HG03108 (cell line): ENCODE data around the gene PBXIP1.
"Not testable (repeated sequence)": the region's sequence is repeated elsewhere in the genome, so short reads cannot be mapped to it uniquely, and the experiment has no call there.

Experiments used
- ATAC-seq: cut with Tn5 transposase; IDR thresholded peaks from one replicate; pipeline ENCODE4 v1.9.1; 2021; ENCODE audit warnings: moderate library complexity; ENCODE audit not compliant: unreplicated experiment

PBXIP1 gene

DNA sequence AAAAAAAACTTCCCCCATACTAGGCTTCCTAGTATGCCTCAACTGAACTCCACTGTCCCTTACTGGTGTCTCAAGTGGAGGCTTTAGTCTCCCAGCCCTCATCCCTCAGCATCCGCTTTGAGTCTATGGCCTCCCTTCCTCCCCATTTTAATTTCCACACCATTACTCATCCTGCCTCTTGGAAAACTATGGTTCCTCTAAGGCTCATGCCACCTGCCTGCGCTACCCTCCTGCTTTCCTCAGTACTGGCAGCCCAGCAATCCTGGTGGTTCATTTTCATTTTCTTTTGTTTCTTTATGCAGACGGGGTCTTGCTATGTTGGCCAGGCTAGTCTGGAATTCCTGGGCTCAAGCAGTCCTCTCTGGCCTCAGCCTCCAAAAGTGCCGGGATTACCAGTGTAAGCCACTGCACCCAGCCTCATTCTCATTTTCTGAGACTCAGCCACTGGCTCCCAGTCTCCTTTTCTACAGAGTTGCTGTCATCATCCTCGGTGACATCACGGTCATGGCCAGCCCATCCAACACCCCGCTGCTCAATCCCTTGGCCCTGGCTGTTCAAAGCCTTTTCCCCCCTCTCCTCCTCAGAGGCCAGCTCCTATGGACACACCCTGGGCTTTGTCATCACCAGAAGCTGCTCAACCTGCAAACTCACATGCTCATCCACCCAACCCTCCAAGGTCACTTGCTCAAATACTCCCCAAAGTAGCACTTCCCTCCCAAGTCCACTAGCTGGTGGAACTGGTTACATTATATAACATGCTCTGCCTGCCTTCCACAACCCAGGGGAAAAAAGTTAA lies 17.1 kb downstream of the PBXIP1 start:
- ATAC-seq = no peak

DNA sequence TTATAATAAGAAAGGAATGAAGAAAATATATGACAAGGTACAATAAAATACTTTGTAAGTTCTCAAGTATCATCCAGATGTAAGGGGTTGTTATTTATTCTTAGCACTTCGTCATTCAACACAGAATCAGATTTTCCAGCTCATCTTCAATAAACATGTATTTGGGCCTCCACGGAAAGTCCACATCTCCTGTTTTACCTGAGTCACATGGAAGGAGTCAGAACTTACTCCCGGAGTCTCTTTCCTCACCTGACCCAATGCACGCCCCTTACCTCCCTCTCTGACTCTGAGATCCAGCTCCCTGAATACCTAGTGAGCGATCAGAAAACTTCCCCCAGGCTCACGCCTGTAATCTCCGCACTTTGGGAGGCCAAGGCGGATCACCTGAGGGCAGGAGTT lies 17.9 kb downstream of the PBXIP1 start:
- no peak for ATAC-seq

DNA sequence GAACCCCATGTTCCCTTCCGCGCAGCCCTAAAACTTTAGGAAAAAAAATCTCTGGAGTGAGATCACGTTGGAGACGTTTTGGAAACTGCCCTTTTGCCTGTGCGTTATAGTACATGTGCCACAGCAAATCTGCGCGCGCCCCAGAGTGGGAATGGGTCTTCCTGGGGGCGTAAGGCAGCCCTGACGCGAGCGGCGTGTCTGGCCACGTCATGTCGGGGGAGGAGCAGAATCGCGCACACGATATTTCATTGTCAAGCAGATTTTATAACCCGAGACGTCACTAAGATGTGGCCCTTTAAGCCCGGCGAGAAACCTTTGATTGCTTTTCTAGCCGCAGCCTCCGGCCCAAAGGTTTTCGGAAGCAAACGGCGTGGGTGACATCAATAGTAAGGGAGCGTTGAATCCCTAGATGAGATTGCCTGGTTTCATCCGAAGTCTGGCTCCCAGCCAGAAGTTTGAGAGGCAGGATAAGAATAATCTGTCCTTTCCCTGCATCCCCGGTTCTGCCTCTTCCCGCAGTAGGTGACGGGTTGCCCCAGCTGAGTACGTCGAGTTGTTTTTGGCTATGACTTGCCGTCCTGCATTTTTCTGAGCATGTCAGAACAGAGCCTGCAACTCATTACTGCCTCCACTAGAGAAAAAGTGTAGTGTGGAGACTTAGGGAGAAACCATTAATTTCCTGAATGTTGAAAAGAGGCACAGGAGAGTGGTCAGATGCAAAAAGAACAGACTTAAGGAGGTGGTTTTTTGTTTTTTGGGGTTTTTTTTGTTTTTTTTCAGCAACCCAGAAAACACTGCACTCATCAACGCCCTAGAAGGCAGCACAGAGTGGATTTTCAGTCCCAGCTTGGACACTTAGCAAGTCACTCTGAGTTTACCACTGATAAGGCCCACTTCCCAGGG lies 18.6 kb downstream of the PBXIP1 start:
- ATAC-seq = peak; percentile 51

DNA sequence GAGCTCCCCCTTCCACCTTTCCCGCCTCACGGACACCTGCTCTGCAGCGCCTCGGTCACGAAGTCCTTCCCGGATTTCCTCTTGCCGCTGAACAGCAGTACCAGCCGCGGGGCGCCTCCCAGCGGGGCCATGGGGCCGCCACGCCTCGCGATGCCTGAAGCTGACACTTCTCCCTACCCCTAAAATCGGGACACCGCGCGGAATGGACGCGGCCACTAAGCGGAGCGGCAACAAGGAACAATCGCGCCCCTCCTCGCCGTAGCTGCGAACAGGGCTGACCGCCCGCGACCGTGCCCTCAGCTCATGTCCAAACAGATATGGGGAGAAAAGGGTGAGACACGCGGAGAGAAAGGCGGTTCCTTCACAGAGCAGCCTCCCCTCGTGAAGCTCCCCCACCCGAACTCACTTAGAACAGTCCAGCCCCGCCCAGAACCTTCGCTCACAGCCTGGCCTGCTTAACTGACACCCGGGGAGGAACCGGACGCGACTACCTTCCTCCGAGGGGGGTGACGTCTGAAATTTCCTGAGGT lies 19.3 kb downstream of the PBXIP1 start, which contains the start of gene PMVK:
Gene PMVK (minus strand): TSS at position 165 of the 530 bp plus-strand sequence. CDS start 34 bp downstream, at position 131.
- ATAC-seq = peak; percentile 57

DNA sequence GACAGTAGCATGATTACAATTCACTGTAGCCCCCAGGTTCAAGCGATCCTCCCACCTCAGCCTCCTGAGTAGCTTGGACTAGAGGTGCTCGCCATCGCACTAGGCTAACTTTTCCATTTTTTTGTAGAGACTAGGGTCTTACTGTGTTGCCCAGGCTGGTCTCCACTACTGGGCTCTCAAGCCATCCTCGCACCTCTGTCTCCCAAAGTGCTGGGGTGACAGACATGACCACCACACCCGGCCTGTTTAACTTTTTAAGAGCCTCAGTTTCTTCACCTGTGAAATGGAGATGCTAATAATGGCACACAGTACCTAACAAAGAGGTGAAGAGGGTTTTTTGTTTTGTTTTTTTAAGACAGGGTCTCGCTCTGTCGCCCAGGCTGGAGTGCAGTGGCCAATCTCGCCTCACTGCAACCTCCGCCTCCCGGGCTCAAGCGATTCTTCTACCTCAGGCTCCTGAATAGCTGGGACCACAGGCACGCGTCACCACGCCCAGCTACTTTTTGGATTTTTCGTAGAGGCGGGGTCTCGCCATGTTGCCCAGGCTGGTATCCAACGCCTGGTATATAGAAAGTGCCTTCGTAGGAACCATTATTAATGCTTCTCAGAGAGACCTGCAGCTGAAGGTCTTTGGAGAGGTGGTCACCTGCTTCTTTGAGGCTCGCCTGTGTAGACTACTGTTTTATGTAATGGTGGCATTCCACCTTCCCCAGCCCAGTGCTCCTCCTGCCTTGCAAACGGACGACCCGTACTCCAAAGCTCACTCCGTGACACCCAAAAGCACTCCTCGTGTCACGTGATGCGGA lies 19.9 kb downstream of the PBXIP1 start:
- ATAC-seq = no peak

DNA sequence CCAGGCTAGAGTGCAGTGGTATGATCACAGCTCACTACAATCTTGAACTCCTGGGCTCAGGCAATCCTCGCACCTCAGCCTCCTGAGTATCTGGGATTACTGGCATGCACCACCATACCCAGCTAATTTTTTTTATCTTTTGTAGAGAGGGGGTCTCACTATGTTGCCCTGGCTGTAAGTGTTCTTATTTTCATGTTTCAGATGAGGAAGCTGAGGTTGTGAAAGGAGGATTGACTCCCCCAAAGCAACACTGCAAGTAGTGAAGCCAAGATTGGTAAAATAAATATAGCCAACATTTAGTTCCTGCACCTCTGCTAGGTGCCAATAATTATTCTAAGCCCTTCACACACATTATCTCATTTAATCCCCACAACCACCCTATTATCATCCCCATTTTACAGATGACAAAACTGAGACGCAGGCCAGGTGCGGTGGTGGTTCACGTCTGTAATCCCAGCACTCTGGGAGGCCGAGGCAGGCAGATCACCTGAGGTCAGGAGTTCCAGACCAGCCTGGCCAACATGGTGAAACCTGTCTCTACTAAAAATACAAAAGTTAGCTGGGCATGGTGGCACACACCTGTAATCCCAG lies 21.4 kb downstream of the PBXIP1 start:
- ATAC-seq = no peak

DNA sequence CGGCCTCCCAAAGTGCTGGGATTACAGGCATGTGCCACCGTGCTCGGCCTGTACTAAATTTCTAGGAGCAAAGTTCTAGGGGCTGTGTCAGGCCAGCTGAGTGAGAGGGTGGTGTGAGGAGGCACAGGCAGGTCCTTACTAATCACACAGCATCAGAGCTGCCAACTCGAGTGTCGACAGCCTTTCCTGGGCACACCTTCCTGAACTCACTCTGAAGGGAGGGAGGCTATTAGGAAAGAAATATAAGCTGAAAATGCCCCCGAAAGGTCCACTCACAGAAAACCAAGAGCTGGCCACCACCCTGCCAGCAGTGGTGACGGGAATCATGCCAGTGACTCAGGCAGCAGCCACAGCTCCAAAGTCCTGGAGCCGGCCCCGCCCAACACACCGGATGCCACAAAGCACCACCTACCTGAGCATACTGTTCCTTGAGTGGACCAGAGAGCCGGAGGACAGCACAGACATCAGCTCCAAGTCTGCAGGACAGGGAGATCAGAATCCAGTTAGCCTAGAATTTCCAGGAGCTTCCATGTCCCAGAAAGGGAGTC lies 23.9 kb downstream of the PBXIP1 start:
- ATAC-seq = no peak

DNA sequence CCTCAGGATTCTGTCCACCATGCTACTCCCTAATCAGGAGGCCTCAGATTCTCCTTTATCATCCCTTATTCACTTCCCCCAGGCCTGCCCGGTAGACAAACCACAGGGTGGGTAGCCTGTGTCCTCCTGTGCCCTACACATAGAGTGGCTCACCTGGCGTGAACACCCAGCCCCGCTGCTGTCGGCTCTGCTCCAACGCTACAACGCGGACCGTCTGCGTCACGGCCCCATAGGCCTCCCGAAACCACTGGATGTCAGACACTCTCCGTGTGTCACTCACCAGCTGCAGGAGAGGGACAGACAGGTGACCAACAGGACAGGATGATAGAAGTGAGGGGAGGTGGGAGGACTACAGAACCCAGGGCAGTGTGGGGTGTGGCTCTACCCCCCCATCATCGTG lies 29.7 kb downstream of the PBXIP1 start:
- no peak for ATAC-seq

DNA sequence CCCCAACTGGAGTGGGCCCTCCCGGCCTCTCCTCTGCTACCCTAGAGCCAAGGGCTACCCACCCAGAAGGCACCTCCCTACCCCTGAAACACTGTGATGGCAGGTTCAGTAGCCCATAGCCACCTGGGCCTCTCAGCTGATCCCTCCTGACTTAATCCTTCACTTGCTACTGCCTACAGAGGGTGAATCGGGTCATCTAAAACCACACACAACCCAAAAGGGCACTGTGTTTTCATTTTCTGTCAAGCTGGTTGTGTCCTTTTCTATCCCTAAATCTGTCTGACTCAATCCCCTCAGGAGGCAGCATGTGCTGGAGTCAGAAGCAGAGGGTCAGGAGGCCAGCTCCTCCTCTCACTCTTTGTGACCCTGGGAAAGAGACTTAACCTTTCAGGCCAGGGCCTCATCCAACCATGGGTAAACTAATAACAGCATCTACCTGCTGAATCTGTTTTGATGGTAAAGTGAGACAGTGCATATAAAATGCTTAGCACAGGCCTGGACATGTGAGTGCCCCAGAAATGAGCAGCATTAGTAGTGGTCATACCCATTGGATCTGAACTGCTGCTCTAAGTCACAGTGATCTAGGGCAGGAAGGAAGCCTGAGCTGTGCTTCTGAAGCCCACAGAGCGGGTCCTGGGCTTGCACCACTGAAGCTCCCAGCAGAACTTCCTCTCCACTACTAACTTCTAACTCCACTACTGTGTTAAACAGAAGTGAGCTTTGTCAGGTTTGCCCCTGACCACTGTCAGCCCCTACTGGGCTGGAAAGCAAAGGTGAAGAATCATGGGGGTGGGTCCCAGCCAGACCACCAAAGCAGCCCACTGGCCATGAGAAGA lies 30.3 kb downstream of the PBXIP1 start:
- no peak for ATAC-seq

DNA sequence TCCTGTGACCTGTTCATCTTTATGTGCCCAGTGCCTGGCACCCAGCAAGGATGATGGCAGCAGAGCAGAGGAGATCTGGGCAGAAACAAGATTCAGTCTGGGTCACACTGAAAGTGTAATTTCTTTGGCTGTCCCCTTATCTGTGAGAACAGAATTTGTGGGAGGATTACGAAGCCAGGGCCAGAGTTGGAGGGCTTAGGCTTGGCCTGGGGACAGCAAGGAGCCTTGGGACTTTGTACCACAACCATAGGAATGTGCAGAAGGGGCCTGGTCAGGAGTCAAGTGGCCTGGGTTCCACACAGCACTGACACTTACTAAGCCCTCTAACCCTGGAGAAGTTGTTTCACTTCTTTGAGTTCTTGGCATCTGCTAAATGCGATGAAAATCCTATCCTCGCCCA lies 32.2 kb downstream of the PBXIP1 start:
- no peak for ATAC-seq

DNA sequence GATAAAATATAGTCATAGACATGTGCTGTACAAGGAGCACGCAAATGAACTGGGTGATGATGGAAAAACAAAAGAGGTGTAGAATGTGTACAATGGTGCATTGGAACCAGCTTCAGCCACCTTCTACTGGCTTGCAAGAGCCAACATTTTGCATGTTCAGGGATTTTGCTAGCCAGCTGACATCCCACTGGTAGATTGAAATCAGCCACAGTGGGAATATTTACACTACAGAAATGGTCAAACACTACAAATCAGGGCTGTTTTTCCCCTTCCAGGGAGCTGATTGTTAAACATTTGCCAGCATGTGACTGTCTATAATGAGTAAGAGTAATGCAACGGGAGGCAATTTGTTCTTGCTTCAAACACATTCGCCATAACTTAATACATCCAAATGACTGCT lies 42.6 kb downstream of the PBXIP1 start:
- ATAC-seq = no peak

DNA sequence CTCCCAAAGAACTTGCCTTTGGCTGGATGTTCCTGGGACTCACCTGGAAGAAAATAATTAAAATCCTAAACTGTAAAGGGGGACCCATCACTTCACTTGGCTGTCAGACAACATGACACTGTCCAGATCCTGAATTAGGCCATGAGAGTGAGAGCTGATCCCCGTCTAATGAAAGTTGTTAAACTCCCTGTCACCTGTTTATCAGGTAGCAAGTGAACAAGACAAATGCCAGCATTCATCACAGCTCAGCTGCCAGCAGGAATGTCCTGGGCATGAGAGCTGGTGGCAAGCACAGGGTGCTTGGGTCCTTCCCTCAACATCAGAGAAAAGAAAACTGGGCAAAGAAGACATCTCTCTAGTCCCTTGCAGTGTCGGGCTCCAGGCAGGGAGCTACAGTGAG lies 43.1 kb downstream of the PBXIP1 start:
- no peak for ATAC-seq

DNA sequence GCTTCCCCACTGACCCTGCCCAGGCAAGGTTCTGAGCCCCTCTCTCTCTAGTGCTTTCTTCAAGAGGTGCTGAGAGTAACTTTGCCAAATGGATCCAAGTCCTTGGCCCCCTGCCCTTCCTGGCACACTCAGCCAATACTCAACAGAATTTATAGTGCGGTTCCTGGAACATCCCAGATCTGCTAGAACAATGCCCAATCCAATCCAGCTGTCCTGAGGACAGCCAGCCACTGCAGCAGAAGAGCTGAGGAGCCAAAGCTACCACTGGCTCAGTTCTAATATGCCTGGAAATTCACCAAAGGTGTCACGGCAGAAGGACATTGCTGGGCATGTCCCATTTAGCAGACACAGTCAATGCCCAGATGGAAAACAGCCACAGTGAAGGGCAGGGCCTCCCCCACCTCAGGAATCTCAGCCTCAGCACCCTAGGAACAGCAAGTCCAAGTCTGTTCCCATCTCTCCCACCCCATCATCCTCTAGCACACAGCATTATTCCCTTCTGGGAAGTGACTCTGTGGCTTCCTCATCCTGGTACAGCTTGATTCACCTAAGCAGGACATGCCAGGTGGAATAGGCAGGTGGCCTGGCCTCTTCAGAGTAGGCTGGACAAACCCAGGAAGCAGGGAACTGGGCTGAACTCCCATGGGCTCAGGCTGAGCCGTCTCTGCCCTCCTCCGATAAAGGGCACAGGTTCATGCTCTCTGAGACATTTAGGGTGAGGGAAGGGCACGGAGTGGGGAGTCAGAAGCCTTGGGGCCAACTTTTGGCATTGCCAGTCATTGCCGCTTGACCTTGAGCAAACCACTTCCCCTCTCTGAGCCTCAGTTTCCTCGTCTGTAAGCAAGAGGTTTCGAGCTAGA lies 44.0 kb downstream of the PBXIP1 start:
- no peak for ATAC-seq

DNA sequence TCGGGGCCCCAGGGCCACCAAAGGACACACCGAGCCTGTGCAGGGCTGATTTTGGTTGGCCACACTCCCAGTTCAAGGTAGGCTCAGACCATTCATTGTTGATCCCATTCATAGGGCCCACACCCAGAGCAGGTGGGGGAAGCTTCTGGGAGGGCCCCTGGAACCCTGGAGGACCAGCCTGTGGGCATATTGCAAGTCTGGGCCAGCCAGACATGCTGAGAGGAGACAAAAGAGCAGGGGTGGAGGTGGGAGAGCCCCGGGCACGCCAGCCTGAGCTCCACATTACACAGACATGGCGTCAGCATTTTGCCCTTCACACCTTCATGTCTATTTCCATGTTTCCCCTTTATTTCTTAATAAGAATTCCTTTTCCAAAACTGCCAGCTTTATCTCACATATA lies 45.0 kb downstream of the PBXIP1 start:
- no peak for ATAC-seq

DNA sequence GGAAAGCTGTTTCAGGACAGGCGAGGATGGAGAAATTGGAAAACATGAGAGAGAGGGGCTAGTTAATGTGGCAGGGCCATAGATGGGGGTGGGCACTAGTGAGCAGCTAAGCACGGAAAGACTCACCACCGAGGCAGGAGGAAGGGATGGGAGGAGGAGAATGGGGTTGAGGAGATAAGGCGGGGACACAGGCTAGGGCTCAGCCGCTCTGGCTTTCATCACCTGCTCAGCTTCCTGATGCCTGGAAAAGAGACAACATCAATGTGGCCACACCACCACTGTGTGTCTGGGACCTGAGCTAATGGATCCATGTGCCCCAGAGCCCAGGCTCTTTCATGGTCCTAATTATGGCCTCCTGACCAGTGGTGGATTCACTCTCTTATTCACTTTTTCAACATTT lies 47.0 kb downstream of the PBXIP1 start:
- no peak for ATAC-seq

DNA sequence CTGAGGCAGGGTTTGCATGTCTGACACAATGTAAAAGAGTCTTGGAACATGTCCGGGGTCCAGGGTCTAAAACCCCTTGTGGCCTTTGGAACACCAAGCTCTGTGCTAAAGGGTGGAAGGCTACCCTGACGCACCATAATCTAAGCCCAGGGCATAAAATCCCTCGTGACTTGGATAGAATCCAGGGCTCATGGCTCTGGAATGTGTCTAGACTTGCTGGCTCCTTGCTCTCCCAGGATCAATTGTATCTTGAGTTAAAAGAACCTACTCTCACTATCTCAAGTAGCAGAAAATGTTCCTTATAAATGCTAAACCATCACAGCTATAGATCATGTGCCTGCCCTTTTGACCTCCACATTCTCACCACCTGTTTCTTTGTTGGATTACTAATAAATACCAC lies 47.8 kb downstream of the PBXIP1 start:
- not testable (repeated sequence) for ATAC-seq

DNA sequence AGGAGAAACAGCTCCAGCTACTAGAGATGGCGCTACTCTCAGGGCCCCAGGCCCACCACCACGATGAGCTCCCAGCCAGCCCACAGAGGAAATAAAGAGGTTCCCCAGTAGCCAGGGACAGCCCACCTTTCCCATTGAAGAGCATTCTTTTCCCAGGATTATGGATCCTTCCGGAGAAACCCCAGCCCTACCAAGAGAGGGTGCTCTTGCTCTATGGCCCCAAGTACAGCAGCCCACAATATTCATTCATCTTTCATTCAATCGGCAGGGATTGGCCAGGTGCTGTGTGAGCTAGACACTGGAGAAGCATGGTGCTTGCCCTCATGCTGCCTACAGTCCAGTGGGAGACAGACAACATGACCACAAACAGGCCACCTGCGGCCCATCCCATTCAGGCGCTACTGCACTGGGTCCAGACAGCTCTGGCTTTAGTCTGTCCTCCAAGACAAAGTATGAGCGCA lies 49.2 kb downstream of the PBXIP1 start:
- ATAC-seq = no peak

DNA sequence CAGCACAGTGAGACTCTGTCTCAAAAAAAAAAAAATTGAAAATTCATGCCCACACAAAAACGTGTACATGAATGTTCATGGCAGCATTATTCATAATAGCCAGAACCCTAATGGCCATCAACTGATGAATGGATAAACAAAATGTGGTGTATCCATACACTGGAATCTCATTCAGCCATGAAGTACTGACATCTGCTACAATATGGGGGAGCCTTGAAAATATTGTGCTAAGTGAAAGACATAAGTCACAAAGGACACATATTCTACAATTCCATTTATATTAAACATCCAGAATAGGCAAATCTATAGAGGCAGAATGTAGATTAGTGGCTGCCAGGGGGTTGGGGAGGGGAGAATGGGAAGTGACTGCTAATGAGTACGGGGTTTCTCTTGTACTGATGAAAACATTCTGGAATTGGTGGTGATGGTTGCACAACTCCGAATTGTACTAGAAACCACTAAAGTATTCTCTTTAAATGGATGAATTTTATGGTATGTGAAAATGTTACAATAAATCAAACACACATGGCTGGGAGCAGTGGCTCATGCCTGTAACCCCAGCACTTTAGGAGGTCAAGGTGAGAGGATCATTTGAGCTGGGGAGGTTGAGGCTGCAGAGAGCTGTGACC lies 52.8 kb downstream of the PBXIP1 start:
- no peak for ATAC-seq
